HFF-Myc (cell line): ENCODE measurements around the gene CELA3A.
A peak's percentile ranks its signal among the peaks of the same experiment; 100 is the strongest.
"Not testable (repeated sequence)": the region's sequence is repeated elsewhere in the genome, so short reads cannot be mapped to it uniquely, and the experiment has no call there.

Experiments
- DNase-seq: peaks from one replicate; pipeline ENCODE4 v3.0.0-alpha.2; 2011; ENCODE audit warnings: low read depth; ENCODE audit errors: extremely low read depth
- H3K4me3 ChIP-seq: replicated peaks from 2 replicates; pipeline ENCODE4 v1.5.1; 2011; ENCODE audit warnings: low read depth, mild to moderate bottlenecking, control low read depth, low read length
- CTCF ChIP-seq: IDR thresholded peaks from 2 replicates; pipeline ENCODE4 v1.5.1; 2012; ENCODE audit warnings: mild to moderate bottlenecking, low read depth, low read length, control low read depth; ENCODE audit errors: missing control alignments

CELA3A gene

GRCh38 chr1:22005261-22006149, 4.0 kb downstream of the CELA3A start:
- peak; percentile 31 for TF ChIP-seq CTCF
- not testable (repeated sequence) for DNase-seq, H3K4me3 ChIP-seq

GRCh38 chr1:22006736-22007135, 5.3 kb downstream of the CELA3A start:
- not testable (repeated sequence) for H3K4me3 ChIP-seq, DNase-seq

- H3K4me3 ChIP-seq, DNase-seq: not testable (repeated sequence)
Observed at GRCh38 chr1:22007262-22007661, 5.8 kb downstream of the CELA3A start.

GRCh38 chr1:22009566-22009965, 8.1 kb downstream of the CELA3A start:
- not testable (repeated sequence) for H3K4me3 ChIP-seq

GRCh38 chr1:22012752-22013151, 11.3 kb downstream of the CELA3A start:
- not testable (repeated sequence) for H3K4me3 ChIP-seq, DNase-seq

More at GRCh38 chr1:22009566-22009965, 8.1 kb downstream of the CELA3A start:
- not testable (repeated sequence) for DNase-seq

- H3K4me3 ChIP-seq, DNase-seq: not testable (repeated sequence)
Observed at GRCh38 chr1:22014575-22015206, 13.2 kb downstream of the CELA3A start.

GRCh38 chr1:22018583-22019559, 17.4 kb downstream of the CELA3A start:
- DNase-seq = peak; percentile 33
- H3K4me3 ChIP-seq = no peak overlapping the region
- TF ChIP-seq CTCF = peak; percentile 32

- no peak overlapping the region for H3K4me3 ChIP-seq
- DNase-seq = no peak
- no peak for TF ChIP-seq CTCF
Observed at GRCh38 chr1:22021061-22021460, 19.6 kb downstream of the CELA3A start.
